Daoy (cell line): ENCODE data around the gene LXN. TPM values are rescaled to one million over a fixed set of nuclear protein-coding genes. Genes with fewer than 3 reads are reported as not detected.
"Not testable (repeated sequence)": the region's sequence is repeated elsewhere in the genome, so short reads cannot be mapped to it uniquely, and the experiment has no call there.

ENCODE experiments used
- DNase-seq: peaks from one replicate; pipeline ENCODE4 v3.0.0-alpha.2; 2015; ENCODE audit warnings: low read depth
- total RNA-seq: library from RNA; depleted of rRNA; stranded (reverse); fragments of >200 nt; shearing (Covaris generic); gene quantifications from 2 replicates; pipeline ENCODE4 v1.2.3, GENCODE V29; 2014; rRNA removed

LXN gene
- total RNA-seq: not detected in 2 replicates

GRCh38 chr3:158672215-158673176 is at the start of gene LXN:
TSS of gene LXN (minus strand) at chr3:158672648. CDS start at chr3:158672478, 170 bp downstream.
- DNase-seq: peak; percentile 9

- no peak for DNase-seq
These were observed 49.7 kb upstream of the LXN start for GRCh38 chr3:158722108-158722507.

GRCh38 chr3:158718490-158719170 is 46.2 kb upstream of the LXN start:
- peak; percentile 94 for DNase-seq

- peak; percentile 49 for DNase-seq
These were observed 45.1 kb upstream of the LXN start for GRCh38 chr3:158717576-158717975.

- DNase-seq: peak; percentile 79
These were observed 40.6 kb upstream of the LXN start for GRCh38 chr3:158713094-158713499.

GRCh38 chr3:158712443-158712842 is 40.0 kb upstream of the LXN start:
- DNase-seq: no peak

GRCh38 chr3:158711886-158712285 is 39.4 kb upstream of the LXN start:
- DNase-seq: peak; percentile 56

GRCh38 chr3:158710601-158711000 is 38.2 kb upstream of the LXN start:
- no peak for DNase-seq

GRCh38 chr3:158709666-158710083 is 37.2 kb upstream of the LXN start:
- peak; percentile 97 for DNase-seq

- DNase-seq: no peak
These were observed 31.1 kb upstream of the LXN start for GRCh38 chr3:158703566-158703965.

GRCh38 chr3:158702815-158703481 is 30.5 kb upstream of the LXN start:
- peak; percentile 59 for DNase-seq

GRCh38 chr3:158701420-158702065 is 29.1 kb upstream of the LXN start:
- no peak for DNase-seq

GRCh38 chr3:158700559-158700958 is 28.1 kb upstream of the LXN start:
- no peak for DNase-seq

GRCh38 chr3:158696618-158697017 is 24.2 kb upstream of the LXN start:
- no peak for DNase-seq

GRCh38 chr3:158693866-158694456 is 21.5 kb upstream of the LXN start:
- DNase-seq: not testable (repeated sequence)

GRCh38 chr3:158685159-158685558 is 12.7 kb upstream of the LXN start:
- no peak for DNase-seq

GRCh38 chr3:158683230-158683962 is 10.9 kb upstream of the LXN start:
- no peak for DNase-seq

GRCh38 chr3:158680861-158681260 is 8.4 kb upstream of the LXN start:
- DNase-seq: no peak

- DNase-seq: peak; percentile 13
These were observed 7.1 kb upstream of the LXN start for GRCh38 chr3:158679547-158680000.

- no peak for DNase-seq
These were observed 6.2 kb upstream of the LXN start for GRCh38 chr3:158678687-158679086.
